Progenitor cell of endocrine pancreas (in vitro differentiated cells): ENCODE measurements around the gene PAX3. TPM values are rescaled to one million over a fixed set of nuclear protein-coding genes. Genes with fewer than 3 reads are reported as not detected.

Experiments used
- DNase-seq: peaks from one replicate; pipeline ENCODE4 v3.0.0; 2021; ENCODE audit warnings: low spot score; ENCODE audit not compliant: unreplicated experiment
- H3K27ac Mint-ChIP-seq: 2 replicates; pipeline ENCODE4 v1.8.0; 2021; ENCODE audit warnings: mild to moderate bottlenecking, moderate library complexity, mixed read lengths
- H3K27me3 Mint-ChIP-seq: 2 replicates; pipeline ENCODE4 v1.8.0; 2021; ENCODE audit warnings: mixed read lengths
- H3K36me3 Mint-ChIP-seq: 2 replicates; pipeline ENCODE4 v1.8.0; 2022; ENCODE audit warnings: mixed read lengths; ENCODE audit not compliant: insufficient read depth
- H3K4me1 Mint-ChIP-seq: 2 replicates; pipeline ENCODE4 v1.8.0; 2021; ENCODE audit warnings: low read depth, mixed read lengths
- H3K4me3 Mint-ChIP-seq: 2 replicates; pipeline ENCODE4 v1.8.0; 2021; ENCODE audit warnings: low read depth, mild to moderate bottlenecking, moderate library complexity, mixed read lengths
- H3K9me3 Mint-ChIP-seq: 2 replicates; pipeline ENCODE4 v1.8.0; 2021; ENCODE audit warnings: low read depth, mixed read lengths
- CTCF ChIP-seq: fragments of 200-600 bp; sonication (generic); IDR thresholded peaks from one replicate; pipeline ENCODE4 v1.5.0; 2021; ENCODE audit warnings: antibody characterized with exemption, mild to moderate bottlenecking; ENCODE audit not compliant: unreplicated experiment
- total RNA-seq: library from RNA; stranded (reverse); gene quantifications from 2 replicates; pipeline ENCODE4 v1.2.1, GENCODE V29; 2021

Gene PAX3
- total RNA-seq, 1 donor from 2014 or later: not detected

DNA sequence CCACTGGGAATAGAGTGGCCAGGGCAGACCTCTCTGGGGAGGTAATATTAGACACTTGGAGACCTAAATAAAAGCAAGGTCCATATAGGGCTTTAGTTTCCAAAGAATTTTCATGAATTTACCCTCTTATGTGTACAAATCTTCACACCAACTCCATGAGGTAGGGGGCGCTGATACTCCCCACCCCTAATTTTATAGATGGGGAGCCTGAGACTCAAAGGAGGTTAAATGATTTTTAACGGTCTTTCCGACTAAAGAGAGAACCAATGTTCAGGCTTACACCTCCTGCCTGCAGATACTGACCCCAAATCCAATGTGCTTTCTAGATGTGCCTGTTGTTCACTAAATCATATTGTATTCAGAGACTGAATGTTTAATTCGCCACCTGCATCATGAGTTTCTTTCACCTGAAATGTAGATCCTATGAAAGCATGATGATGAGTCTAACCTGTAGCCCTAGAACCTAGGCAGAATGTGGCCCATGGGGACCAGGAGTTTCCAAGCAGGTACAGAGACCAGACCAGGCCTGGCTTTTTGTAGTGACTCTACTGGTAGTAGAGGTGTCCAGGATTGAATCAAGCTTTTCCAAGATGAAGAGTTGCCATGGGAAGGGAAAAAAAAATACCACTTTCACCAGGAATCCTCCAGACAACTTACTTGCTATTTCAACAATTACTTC, 16.8 kb upstream of the PAX3 start:
- Mint-ChIP-seq H3K27ac (no peak overlapping the region), H3K9me3 (no peaks in the 10 kb centered on the region), H3K27me3 (peaks cover 83% of the 10 kb centered on the region), H3K4me1 (peaks cover 9% of the 10 kb centered on the region), H3K4me3 (no peak overlapping the region), H3K36me3 (no peaks in the 10 kb centered on the region)
- peak; percentile 21 for TF ChIP-seq CTCF
- DNase-seq: no peak

- DNase-seq: no peak
- peaks cover 7% of the 10 kb centered on the region for H3K4me1 Mint-ChIP-seq
- H3K27me3 Mint-ChIP-seq: peaks cover 96% of the 10 kb centered on the region
- no peaks in the 10 kb centered on the region for H3K9me3 Mint-ChIP-seq
- no peak for TF ChIP-seq CTCF
- H3K36me3 Mint-ChIP-seq: no peaks in the 10 kb centered on the region
- H3K4me3 Mint-ChIP-seq: no peak overlapping the region
- H3K27ac Mint-ChIP-seq: no peak overlapping the region
Observed at GRCh38 chr2:222313816-222314215, 15.0 kb upstream of the PAX3 start.

DNA sequence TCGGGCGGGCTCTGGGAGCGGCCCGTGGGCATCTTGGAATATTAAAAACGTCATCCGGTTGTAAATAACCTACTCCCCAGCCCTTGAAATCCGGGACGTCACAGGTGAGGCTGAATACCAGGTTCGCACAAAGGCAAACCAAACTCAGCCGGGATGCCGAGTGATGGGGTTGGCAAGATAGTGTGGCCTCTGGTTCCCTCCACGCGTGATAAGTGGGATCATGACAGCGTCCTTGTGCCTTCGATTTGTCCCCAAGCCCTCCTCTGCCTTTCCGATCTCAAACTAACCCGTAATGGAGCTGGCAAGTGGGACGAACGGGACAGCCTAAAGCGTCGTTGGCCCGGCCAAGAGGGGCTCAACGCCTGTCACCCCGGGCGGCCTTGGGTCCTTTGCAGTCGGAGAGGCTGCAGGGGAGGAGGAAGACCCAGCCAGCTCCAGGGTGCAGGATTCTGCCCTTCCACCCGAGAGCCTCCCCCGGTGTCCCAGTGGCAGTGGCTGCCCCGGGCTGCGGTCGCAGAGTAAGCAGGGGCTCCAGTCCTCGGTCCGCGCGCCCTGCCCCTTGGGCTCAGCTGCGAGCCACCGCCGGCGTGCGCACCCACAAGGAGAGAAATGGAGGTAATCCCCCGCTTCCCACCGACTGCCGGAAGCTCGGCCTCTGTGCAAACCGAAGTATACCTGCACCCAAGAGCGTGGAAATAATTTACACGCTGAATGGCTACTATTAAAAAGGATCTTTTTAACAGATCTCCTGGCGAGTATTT, 13.4 kb upstream of the PAX3 start:
- Mint-ChIP-seq H3K4me1 (peaks cover 6% of the 10 kb centered on the region), H3K9me3 (no peaks in the 10 kb centered on the region), H3K27ac (no peak overlapping the region), H3K27me3 (peaks cover 100% of the 10 kb centered on the region), H3K36me3 (no peaks in the 10 kb centered on the region), H3K4me3 (no peak overlapping the region)
- TF ChIP-seq CTCF: no peak
- no peak for DNase-seq

DNA sequence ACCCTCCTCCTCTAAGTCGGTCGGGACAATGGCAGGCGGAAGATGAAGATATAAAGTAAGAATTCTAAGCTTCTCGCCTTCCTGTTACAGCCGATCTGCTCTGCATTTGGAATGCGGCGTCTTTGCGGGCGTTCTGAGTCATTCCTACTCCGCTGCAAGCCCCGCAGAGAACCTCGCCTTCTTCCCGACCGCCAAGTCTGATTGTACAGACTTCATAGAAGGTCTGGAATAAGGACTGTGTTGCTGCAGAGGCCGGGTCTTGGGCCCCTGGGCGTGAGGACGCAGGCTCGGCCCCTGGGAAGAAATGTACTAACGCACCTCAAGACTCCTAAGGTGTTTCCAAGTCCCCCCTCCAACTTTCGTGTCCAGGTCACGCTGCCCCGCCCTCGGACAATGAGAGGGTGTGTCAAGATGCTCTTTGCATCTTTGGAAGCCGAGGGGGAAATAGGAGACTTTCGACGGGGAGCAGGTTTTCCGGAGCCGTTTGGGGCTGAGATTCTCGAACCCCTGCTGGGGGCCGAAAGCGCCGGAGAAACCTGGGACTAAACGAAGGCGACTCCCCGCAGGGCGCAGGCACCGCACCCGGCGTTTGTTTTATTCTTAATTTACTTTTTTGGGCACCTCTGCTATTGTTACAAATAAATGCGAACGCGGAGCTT, 12.7 kb upstream of the PAX3 start:
- Mint-ChIP-seq H3K27me3 (peaks cover 100% of the 10 kb centered on the region), H3K27ac (no peak overlapping the region), H3K9me3 (no peaks in the 10 kb centered on the region), H3K4me1 (peaks cover 6% of the 10 kb centered on the region), H3K4me3 (no peak overlapping the region), H3K36me3 (no peaks in the 10 kb centered on the region)
- DNase-seq: no peak
- TF ChIP-seq CTCF: no peak

DNA sequence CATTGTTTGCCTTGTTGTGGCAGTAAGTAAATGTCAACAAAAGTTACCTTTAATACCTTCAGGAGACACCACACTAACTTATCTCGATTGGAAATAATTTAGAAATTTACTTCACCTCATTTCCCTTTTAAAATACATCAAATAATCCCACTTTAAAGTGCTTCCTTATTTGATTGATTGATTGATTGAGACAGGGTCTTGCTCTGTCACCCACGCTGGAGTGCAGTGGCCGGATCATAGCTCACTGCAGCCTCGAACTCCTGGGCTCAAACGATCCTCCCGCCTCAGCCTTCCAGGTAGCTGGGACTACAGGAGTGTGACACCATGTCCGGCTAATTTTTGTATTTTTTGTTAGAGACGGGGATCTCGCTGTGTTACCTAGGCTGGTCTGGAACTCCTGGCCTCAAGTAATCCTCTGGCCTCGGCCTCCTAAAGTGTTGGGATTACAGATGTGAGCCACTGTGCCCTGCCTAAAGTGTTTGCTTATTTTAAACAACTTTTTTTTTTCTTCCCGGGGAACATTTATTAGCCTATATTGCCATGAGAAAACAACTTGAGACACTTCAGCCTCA, 12.0 kb upstream of the PAX3 start:
- no peak overlapping the region for H3K27ac Mint-ChIP-seq
- no peak overlapping the region for H3K4me3 Mint-ChIP-seq
- no peaks in the 10 kb centered on the region for H3K36me3 Mint-ChIP-seq
- TF ChIP-seq CTCF: no peak
- peaks cover 6% of the 10 kb centered on the region for H3K4me1 Mint-ChIP-seq
- peaks cover 100% of the 10 kb centered on the region for H3K27me3 Mint-ChIP-seq
- H3K9me3 Mint-ChIP-seq: no peaks in the 10 kb centered on the region
- no peak for DNase-seq
